ENCODE measurements around the gene ADCY3. TPM values are rescaled to one million over a fixed set of nuclear protein-coding genes. Genes with fewer than 3 reads are reported as not detected.

The ADCY3 gene
- total RNA-seq, 4 donors from 2014 or later, result 29.3 to 51.9 (median 43.1) TPM

- DNase-seq (ENCODE audit: low spot score in 2 of 2), result no peak
- intact Hi-C loops (cut with DNase I; ENCODE audit: low total_unique reads), result no loop called here
- no peak overlapping the region for H3K4me3 ChIP-seq (ENCODE audit: low read depth, poor library complexity, severe bottlenecking)
- 93 to 95% methylated on average over 12 of the region's 12 CpGs for WGBS, 2 donors
- TF ChIP-seq CTCF (IDR thresholded peaks at IDR 0.05), result no peak
- TF ChIP-seq POLR2A (IDR thresholded peaks at IDR 0.05), result no peak
Observed at GRCh38 chr2:24843330-24843860, 76.6 kb downstream of the ADCY3 start.

- 95 to 98% methylated on average over 37 to 39 of the region's 39 CpGs for WGBS, 2 donors
- TF ChIP-seq POLR2A (IDR thresholded peaks at IDR 0.05) (no peak), CTCF (IDR thresholded peaks at IDR 0.05) (no peak)
- DNase-seq (ENCODE audit: low spot score in 2 of 2), result no peak
- intact Hi-C loops (cut with DNase I; ENCODE audit: low total_unique reads), result no loop called here
- no peak overlapping the region for H3K4me3 ChIP-seq (ENCODE audit: low read depth, poor library complexity, severe bottlenecking)
Observed at GRCh38 chr2:24842081-24843050, 77.7 kb downstream of the ADCY3 start.

- intact Hi-C loops (cut with DNase I; ENCODE audit: low total_unique reads), result no loop called here
- H3K4me3 ChIP-seq (ENCODE audit: low read depth, poor library complexity, severe bottlenecking), result no peak overlapping the region
- TF ChIP-seq CTCF (IDR thresholded peaks at IDR 0.05) (no peak), POLR2A (IDR thresholded peaks at IDR 0.05) (no peak)
- no peak for DNase-seq (ENCODE audit: low spot score in 2 of 2)
- WGBS, 2 donors, result 91 to 93% methylated on average over 26 of the region's 26 CpGs
Observed at GRCh38 chr2:24840962-24841945, 78.8 kb downstream of the ADCY3 start.

DNA sequence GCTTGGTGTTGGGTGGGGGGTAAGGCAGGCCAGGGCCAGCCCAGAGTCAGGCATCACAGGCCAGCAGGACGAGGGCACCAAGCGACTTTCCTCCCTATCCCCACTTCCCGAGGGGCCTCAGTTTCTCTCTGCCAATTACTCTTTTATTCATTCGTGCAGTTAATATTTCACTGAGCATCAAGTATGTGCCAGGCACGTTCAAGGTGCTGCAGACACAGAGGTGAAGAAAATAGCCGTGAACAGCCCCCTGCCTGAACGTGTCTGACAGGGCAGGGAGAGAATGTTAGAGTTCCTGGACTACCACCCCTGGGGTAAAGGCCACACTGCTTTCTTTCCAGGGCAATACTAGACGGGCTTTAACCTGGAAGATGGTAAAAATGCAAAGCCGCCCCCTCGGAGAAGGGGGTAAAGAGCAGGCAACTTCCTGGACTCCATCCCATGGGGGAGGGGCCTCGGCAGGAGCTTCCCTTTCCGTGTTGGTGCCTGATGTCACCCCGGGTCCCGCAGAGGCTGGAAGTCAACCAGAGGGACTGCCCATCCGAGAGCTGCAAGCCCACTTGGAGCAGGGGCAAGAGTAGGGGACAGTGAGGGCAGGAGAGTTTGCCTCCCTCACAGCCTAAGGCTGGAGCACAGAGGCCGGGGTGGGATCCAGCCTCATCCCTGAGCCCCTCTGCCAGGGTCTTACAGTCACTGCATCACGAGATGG is 79.7 kb downstream of the ADCY3 start:
- intact Hi-C loops (cut with DNase I; ENCODE audit: low total_unique reads), result no loop called here
- TF ChIP-seq POLR2A (IDR thresholded peaks at IDR 0.05) (no peak), CTCF (IDR thresholded peaks at IDR 0.05) (no peak)
- WGBS, 2 donors, result 80 to 88% methylated on average over 17 of the region's 17 CpGs

GRCh38 chr2:24839729-24840128 is 80.3 kb downstream of the ADCY3 start:
- DNase-seq (ENCODE audit: low spot score in 2 of 2), result no peak
- intact Hi-C loops (cut with DNase I; ENCODE audit: low total_unique reads), result no loop called here
- H3K4me3 ChIP-seq (ENCODE audit: low read depth, poor library complexity, severe bottlenecking), result no peak overlapping the region
- whole genome bisulfite sequencing, 2 donors, result 95% methylated on average over 13 to 15 of the region's 15 CpGs
- TF ChIP-seq POLR2A (IDR thresholded peaks at IDR 0.05), result no peak
- no peak for TF ChIP-seq CTCF (IDR thresholded peaks at IDR 0.05)

More for the DNA sequence above, 79.7 kb downstream of the ADCY3 start:
- DNase-seq (ENCODE audit: low spot score in 2 of 2), result no peak
- no peak overlapping the region for H3K4me3 ChIP-seq (ENCODE audit: low read depth, poor library complexity, severe bottlenecking)
